Urothelium cell line (cell line): ENCODE measurements around the gene SLC5A1.
"Not testable (repeated sequence)": the region's sequence is repeated elsewhere in the genome, so short reads cannot be mapped to it uniquely, and the experiment has no call there.

ENCODE experiments used
- DNase-seq: peaks from one replicate; pipeline ENCODE4 v3.0.0; 2011; ENCODE audit warnings: low spot score, mixed read lengths
- FAIRE-seq: peaks from 2 replicates; lab custom pipeline; 2011; peaks lifted over from hg19 to GRCh38; lab: Jason Lieb, UNC

Gene SLC5A1

GRCh38 chr22:32138576-32138975, 95.5 kb downstream of the SLC5A1 start:
- FAIRE-seq, DNase-seq: not testable (repeated sequence)

GRCh38 chr22:32140688-32141087, 97.6 kb downstream of the SLC5A1 start:
- not testable (repeated sequence) for DNase-seq
- peak; percentile 90 for FAIRE-seq

DNA sequence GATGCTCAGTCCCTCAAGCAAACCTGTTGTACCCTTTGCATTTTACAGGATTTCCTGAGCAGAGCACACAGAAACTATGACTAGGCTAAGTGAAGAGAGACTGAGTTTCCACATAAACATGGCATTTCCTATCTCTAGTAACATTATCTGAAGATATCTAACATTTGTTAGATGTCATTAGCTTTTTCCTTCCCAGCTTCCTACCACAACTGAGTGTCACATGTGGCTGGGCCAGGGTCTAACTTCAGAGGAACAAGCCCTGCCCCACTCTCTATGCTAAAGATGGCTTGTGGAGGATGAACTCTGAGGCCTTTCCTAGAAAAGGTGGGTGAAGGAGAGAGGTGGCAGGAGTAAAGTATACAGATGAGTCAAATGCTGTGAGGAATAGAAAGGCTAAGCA, 99.5 kb downstream of the SLC5A1 start:
- no peak for FAIRE-seq
- no peak for DNase-seq

DNA sequence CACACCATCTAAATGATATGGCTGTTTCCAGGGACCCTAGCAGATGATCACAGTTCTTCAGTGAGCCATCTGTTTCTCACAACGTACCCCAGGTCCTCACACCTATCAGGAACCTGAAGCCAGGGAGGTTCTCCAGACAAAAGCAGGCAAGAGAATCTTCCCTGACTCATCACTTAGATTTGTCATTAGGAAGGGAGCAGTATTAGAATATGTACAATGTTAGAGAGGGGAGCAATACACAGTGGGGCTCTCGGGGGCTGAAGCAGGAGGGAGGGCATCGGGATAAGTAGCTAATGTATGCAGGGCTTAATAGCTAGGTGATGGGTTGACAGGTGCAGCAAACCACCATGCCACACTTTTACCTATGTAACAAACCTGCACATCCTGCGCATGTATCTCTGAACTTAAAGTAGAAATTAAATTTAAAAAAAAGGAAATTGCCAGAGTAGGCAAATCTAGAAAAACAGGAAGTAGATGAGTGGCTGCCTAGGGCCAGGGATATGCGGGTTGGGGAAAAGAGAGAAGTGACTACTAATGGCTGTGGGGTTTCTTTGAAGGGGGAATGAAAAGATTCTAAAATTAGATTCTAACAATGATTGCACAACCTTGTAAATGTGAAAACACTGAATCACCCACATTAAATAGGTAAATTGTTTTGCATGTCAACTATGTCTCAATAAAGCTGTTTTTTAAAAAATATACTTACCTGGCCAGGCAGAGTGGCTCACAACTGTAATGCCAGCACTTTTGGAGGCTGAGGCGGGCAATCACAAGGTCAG, 101.6 kb downstream of the SLC5A1 start:
- no peak for FAIRE-seq
- no peak for DNase-seq

GRCh38 chr22:32147128-32147527, 104.1 kb downstream of the SLC5A1 start:
- DNase-seq, FAIRE-seq: not testable (repeated sequence)

DNA sequence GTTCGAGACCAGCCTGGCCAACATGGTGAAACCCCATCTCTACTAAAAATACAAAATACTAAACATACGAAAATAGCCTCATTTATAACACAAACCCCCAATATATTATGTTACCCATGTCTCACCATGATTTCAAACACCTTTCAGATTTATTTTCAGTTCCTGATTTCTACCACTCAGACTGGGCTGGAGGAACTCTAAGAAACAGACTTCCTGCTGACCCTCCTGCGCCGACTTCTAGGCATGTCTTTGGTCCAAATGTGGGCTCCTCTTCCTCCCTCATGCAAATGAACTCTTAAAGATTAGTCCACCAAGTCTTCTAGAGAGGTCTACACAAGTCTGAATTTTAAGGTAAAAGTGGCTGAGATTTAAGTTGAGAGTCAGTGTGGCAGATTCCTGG, 105.3 kb downstream of the SLC5A1 start:
- DNase-seq, FAIRE-seq: not testable (repeated sequence)

DNA sequence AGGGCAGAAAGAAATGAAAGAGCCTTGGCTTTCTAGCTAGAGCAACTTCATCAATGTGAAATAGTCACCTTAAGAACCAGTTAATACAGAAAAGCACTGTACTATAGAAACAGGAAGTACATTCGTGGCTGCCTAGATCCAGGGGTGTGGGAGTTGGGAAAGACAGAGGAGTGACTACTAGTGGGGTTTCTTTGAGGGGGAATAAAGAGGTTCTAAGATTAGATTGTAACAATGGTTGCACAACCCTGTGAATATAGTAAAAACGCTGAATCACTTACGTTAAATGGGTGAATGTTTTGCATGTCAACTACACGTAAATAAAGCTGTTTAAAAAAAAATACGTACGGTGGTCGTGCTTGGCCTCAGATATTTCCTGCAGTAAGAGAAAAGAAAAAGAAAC, 107.6 kb downstream of the SLC5A1 start:
- not testable (repeated sequence) for DNase-seq, FAIRE-seq

- DNase-seq, FAIRE-seq: not testable (repeated sequence)
Observed at GRCh38 chr22:32151641-32152040, 108.6 kb downstream of the SLC5A1 start.

- not testable (repeated sequence) for DNase-seq, FAIRE-seq
Observed at GRCh38 chr22:32154727-32155126, 111.7 kb downstream of the SLC5A1 start.

- FAIRE-seq, result peak; percentile 84
Observed at GRCh38 chr22:32157632-32158031, 114.6 kb downstream of the SLC5A1 start.

GRCh38 chr22:32158712-32159533, 115.9 kb downstream of the SLC5A1 start, which contains the start of gene C22orf42:
TSS of gene C22orf42 (minus strand) at chr22:32159303. CDS start at chr22:32159215, 88 bp downstream.
- FAIRE-seq (no peak), DNase-seq (no peak)

More at GRCh38 chr22:32157632-32158031, 114.6 kb downstream of the SLC5A1 start:
- DNase-seq, result not testable (repeated sequence)

DNA sequence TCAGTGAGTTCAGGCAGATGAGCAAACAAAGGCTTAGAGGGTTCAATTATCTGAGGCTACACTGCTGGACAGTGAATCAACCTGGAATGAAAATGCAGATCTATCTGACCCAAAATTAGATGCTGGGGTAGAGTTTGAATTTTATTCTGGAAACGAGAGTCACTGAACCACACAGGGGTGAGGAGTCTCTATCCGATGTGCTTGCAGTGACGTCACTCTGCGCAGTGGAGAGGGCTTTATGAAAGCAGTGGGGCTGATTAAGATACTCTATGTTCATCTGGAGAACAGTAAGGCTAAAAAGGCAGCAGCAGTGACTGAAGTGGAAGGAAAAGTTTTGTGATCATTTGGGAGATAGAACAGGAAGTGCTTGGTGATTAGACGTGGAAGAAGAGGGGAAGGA, 117.3 kb downstream of the SLC5A1 start:
- peak; percentile 96 for FAIRE-seq
- not testable (repeated sequence) for DNase-seq
